HUDEP-2 (cell line): Measurements from ENCODE around the gene KRTAP20-2.

Experiments
- DNase-seq, 76 experiments: peaks; one replicate each; lab custom pipeline; 2025; ENCODE audit not compliant: unreplicated experiment in 76 of 76; lab: John Stamatoyannopoulos, UW

Gene KRTAP20-2

GRCh38 chr21:30672985-30673650 lies 38.1 kb downstream of the KRTAP20-2 start:
- DNase-seq, result no peak

GRCh38 chr21:30674312-30674711 lies 39.3 kb downstream of the KRTAP20-2 start:
- no peak for DNase-seq

GRCh38 chr21:30676737-30677136 lies 41.7 kb downstream of the KRTAP20-2 start:
- DNase-seq, result no peak

GRCh38 chr21:30680586-30680985 lies 45.6 kb downstream of the KRTAP20-2 start:
- no peak for DNase-seq

- no peak for DNase-seq
These were observed 49.5 kb downstream of the KRTAP20-2 start for GRCh38 chr21:30684506-30684905.
